DND-41 (cell line): ENCODE data around the gene PAX4.

Source experiments
- ATAC-seq: fragments of 200-7000 bp; cut with Tn5 transposase; 3 replicates; pipeline ENCODE4 v1.9.1; 2021; ENCODE audit warnings: low read depth; ENCODE audit not compliant: insufficient read depth
- DNase-seq: peaks from one replicate; pipeline ENCODE4 v3.0.0-alpha.2; 2020
- H2AFZ ChIP-seq: 2 replicates; pipeline ENCODE4 v1.6.0; 2012; ENCODE audit warnings: low read depth, low read length
- H3K27ac ChIP-seq: 2 replicates; pipeline ENCODE4 v1.5.1; 2012; ENCODE audit warnings: low read length, inconsistent platforms
- H3K27me3 ChIP-seq: fragments of 200-600 bp; sonication (generic); 2 replicates; pipeline ENCODE4 v1.6.0; 2012; ENCODE audit warnings: low read length, mild to moderate bottlenecking, inconsistent platforms; ENCODE audit not compliant: insufficient read depth, poor library complexity
- H3K36me3 ChIP-seq: 2 replicates; pipeline ENCODE4 v1.5.1; 2012; ENCODE audit warnings: low read length, inconsistent platforms; ENCODE audit not compliant: insufficient read depth
- H3K4me1 ChIP-seq: 2 replicates; pipeline ENCODE4 v1.5.1; 2012; ENCODE audit warnings: mild to moderate bottlenecking, low read length; ENCODE audit not compliant: insufficient read depth
- H3K4me2 ChIP-seq: 2 replicates; pipeline ENCODE4 v1.6.0; 2012; ENCODE audit warnings: mild to moderate bottlenecking, moderate library complexity, low read length, inconsistent platforms; ENCODE audit not compliant: insufficient read depth
- H3K4me3 ChIP-seq, 2 experiments: fragments of 200-600 bp in 1 of 2; shearing (Covaris generic) in 1 of 2; 2 replicates each; pipeline ENCODE4 v1.5.1; 2012 to 2016; ENCODE audit warnings: inconsistent platforms in 2 of 2, low read length in 2 of 2, mild to moderate bottlenecking in 2 of 2, low read depth in 1 of 2, moderate library complexity in 1 of 2
- H3K79me2 ChIP-seq: 2 replicates; pipeline ENCODE4 v1.6.0; 2012; ENCODE audit warnings: low read length, inconsistent platforms; ENCODE audit not compliant: insufficient read depth
- H3K9ac ChIP-seq: 2 replicates; pipeline ENCODE4 v1.6.0; 2012; ENCODE audit warnings: low read depth, mild to moderate bottlenecking, inconsistent platforms, low read length, moderate library complexity
- H3K9me3 ChIP-seq: 2 replicates; pipeline ENCODE4 v1.5.1; 2012; ENCODE audit warnings: low read length, moderate library complexity, mild to moderate bottlenecking, inconsistent platforms; ENCODE audit not compliant: insufficient read depth, severe bottlenecking
- H4K20me1 ChIP-seq: 2 replicates; pipeline ENCODE4 v1.6.0; 2012; ENCODE audit warnings: low read length; ENCODE audit not compliant: insufficient read depth
- EZH2 ChIP-seq: IDR thresholded peaks from 3 replicates; pipeline ENCODE4 v1.6.1; 2012; ENCODE audit warnings: borderline replicate concordance, low read depth, mild to moderate bottlenecking, moderate library complexity, low read length, inconsistent platforms; ENCODE audit not compliant: severe bottlenecking
- TF ChIP-seq, protein P1 (sequence below): IDR thresholded peaks from 2 replicates; pipeline ENCODE4 v1.5.1; 2012; ENCODE audit warnings: borderline replicate concordance, low read length, moderate library complexity, mild to moderate bottlenecking; ENCODE audit not compliant: poor library complexity, severe bottlenecking; ENCODE audit errors: extremely low read depth

Gene PAX4

GRCh38 chr7:127628445-127628844 is 10.5 kb upstream of the PAX4 start:
- H4K20me1 ChIP-seq = no peaks in the 10 kb centered on the region
- TF ChIP-seq, protein P1, sequence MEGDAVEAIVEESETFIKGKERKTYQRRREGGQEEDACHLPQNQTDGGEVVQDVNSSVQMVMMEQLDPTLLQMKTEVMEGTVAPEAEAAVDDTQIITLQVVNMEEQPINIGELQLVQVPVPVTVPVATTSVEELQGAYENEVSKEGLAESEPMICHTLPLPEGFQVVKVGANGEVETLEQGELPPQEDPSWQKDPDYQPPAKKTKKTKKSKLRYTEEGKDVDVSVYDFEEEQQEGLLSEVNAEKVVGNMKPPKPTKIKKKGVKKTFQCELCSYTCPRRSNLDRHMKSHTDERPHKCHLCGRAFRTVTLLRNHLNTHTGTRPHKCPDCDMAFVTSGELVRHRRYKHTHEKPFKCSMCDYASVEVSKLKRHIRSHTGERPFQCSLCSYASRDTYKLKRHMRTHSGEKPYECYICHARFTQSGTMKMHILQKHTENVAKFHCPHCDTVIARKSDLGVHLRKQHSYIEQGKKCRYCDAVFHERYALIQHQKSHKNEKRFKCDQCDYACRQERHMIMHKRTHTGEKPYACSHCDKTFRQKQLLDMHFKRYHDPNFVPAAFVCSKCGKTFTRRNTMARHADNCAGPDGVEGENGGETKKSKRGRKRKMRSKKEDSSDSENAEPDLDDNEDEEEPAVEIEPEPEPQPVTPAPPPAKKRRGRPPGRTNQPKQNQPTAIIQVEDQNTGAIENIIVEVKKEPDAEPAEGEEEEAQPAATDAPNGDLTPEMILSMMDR = no peak
- TF ChIP-seq EZH2 = no peak
- H3K9ac ChIP-seq = no peak overlapping the region
- H3K4me2 ChIP-seq = no peak overlapping the region
- H2AFZ ChIP-seq = no peak overlapping the region
- peaks cover 4% of the 10 kb centered on the region for H3K27me3 ChIP-seq
- H3K27ac ChIP-seq = no peak overlapping the region
- H3K36me3 ChIP-seq = no peaks in the 10 kb centered on the region
- H3K4me1 ChIP-seq = no peaks in the 10 kb centered on the region
- H3K79me2 ChIP-seq = no peaks in the 10 kb centered on the region
- no peak overlapping the region for H3K4me3 ChIP-seq
- DNase-seq = no peak
- H3K9me3 ChIP-seq = no peaks in the 10 kb centered on the region
- ATAC-seq = no peak

- Histone ChIP-seq H3K36me3 (no peaks in the 10 kb centered on the region), H3K4me1 (no peaks in the 10 kb centered on the region), H3K9me3 (no peaks in the 10 kb centered on the region), H3K4me3 (no peak overlapping the region), H2AFZ (no peak overlapping the region), H4K20me1 (no peaks in the 10 kb centered on the region), H3K27me3 (peaks cover 10% of the 10 kb centered on the region), H3K27ac (no peak overlapping the region), H3K4me2 (no peak overlapping the region), H3K79me2 (no peaks in the 10 kb centered on the region), H3K9ac (no peak overlapping the region)
- TF ChIP-seq EZH2 = no peak
- TF ChIP-seq, protein P1 = no peak
- no peak for DNase-seq
- ATAC-seq = no peak
Measured at GRCh38 chr7:127625331-127625730, 7.4 kb upstream of the PAX4 start.

GRCh38 chr7:127620406-127621233 is 2.7 kb upstream of the PAX4 start:
- ATAC-seq (no peak), DNase-seq (no peak)
- H3K79me2 ChIP-seq = no peaks in the 10 kb centered on the region
- no peak overlapping the region for H3K27ac ChIP-seq
- H3K9ac ChIP-seq = no peak overlapping the region
- no peaks in the 10 kb centered on the region for H3K9me3 ChIP-seq
- no peak overlapping the region for H2AFZ ChIP-seq
- H3K4me3 ChIP-seq = no peak overlapping the region
- TF ChIP-seq EZH2 = no peak
- H3K4me2 ChIP-seq = no peak overlapping the region
- no peaks in the 10 kb centered on the region for H4K20me1 ChIP-seq
- H3K36me3 ChIP-seq = no peaks in the 10 kb centered on the region
- no peaks in the 10 kb centered on the region for H3K4me1 ChIP-seq
- H3K27me3 ChIP-seq = peaks cover 49% of the 10 kb centered on the region

GRCh38 chr7:127619681-127620405 is 1.9 kb upstream of the PAX4 start:
- Histone ChIP-seq H3K4me2 (no peak overlapping the region), H3K79me2 (no peaks in the 10 kb centered on the region), H3K9ac (no peak overlapping the region), H2AFZ (no peak overlapping the region), H3K4me3 (no peak overlapping the region), H3K27ac (no peak overlapping the region), H4K20me1 (no peaks in the 10 kb centered on the region), H3K27me3 (peaks cover 55% of the 10 kb centered on the region), H3K4me1 (no peaks in the 10 kb centered on the region), H3K36me3 (no peaks in the 10 kb centered on the region), H3K9me3 (no peaks in the 10 kb centered on the region)
- DNase-seq (no peak), ATAC-seq (no peak)
- TF ChIP-seq, protein P1 = no peak
- TF ChIP-seq EZH2 = no peak
